ENCODE data around the gene SOX1.

SOX1 gene

GRCh38 chr13:112067116-112067741 lies at the start of gene SOX1:
Gene SOX1 (plus strand): TSS chr13:112067149. CDS start chr13:112067659, 510 bp downstream.
- no peak for DNase-seq

DNA sequence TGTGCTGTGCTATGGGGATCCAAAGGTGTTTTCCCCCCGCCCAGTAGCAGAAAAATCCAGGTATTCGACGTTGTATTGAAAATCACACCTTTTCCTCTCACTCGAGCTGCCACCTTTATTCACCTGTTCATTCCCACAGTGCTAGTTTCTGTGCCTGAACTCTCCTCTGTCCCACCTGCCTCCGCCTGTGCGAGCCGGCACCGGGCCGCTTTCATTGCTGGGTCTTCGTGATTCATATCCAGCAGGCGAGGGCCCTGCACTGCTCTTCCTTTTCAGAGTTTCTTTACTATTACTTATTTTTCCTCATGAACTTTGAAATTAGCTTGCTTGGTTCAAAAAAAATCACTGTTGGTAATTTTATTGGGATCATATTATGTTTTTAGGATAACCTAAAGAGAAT lies 42.4 kb upstream of the SOX1 start:
- no peak for DNase-seq

DNA sequence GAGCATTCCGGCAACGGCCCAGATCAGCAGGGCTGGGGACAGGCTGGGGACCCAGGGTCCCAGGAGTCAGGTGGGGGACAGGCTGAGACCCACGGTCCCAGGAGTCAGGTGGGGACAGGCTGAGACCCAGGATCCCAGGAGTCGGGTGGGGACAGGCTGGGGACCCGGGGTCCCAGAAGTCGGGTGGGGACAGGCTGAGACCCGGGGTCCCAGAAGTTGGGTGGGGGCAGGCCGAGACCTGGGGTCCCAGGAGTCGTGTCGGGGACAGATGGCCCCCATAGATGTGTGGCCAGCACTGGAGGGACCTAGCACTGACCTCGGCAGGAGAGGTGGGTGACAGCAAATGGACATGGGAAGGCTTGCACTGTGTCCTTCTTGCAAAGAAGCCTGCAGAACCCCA lies 39.7 kb upstream of the SOX1 start:
- DNase-seq, result no peak

DNA sequence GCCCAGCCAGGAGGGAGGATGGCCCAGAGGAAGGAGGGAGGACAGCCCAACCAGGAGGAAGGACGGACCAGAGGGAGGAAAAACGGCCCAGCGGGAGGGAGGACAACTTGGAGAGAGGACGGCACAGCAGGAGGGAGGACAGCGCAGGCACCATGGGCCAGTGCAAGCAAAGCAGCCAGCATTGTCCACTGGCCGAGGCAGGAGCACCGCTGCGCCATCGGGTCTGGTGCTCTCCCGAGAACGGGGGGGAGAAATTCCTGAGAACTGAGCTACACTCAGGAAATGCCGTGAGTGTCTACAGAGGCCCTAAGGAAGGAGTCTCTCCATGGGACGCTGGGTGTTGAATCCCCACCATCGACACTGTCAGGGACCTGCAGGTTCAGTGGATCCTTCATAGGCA lies 38.5 kb upstream of the SOX1 start:
- no peak for DNase-seq

GRCh38 chr13:112029143-112029542 lies 37.8 kb upstream of the SOX1 start:
- DNase-seq, result no peak

GRCh38 chr13:112032186-112032993 lies 34.6 kb upstream of the SOX1 start:
- DNase-seq, result no peak

DNA sequence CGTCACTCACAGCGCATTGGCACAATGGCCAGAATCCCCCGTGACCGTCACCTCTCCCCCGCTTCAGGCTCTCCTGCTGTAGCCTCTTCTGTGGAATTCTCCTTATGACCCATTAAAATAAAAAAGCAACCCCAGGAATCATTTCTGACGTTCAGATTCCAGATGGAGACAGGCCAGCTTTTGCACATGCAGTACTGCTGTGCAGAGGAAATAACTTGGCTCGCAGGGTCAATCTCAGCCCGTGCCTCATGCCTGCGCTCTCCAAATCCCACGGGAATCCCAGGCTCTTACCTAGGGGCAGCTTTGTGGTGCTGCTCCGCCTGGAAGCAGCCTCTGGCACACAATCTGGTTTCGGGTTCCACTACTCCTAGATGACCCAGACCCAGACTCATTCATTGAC lies 32.7 kb upstream of the SOX1 start:
- DNase-seq, result no peak

- no peak for DNase-seq
Observed at GRCh38 chr13:112034846-112035245, 32.1 kb upstream of the SOX1 start.

GRCh38 chr13:112042496-112042895 lies 24.5 kb upstream of the SOX1 start:
- no peak for DNase-seq

DNA sequence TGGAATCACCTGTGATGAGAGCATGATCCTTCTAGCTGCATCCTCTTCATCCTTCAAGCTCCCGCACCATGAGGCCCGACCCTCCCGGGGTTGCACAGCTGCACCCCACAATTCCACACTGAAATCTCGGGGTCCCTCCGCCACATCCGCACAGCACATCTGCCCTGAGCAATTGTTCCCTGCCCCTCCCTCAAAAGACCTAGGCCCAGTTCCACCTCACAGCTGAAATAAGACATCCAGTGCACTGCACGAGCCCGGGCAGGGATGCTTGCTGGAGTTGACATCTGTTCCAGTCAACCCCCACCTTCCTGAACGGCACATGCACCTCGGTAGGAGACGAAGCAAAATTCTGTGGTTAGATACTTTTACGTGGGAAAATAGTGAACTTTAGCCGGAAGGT lies 14.7 kb upstream of the SOX1 start:
- no peak for DNase-seq

- DNase-seq, result no peak
Observed at GRCh38 chr13:112053167-112053743, 13.7 kb upstream of the SOX1 start.

- no peak for DNase-seq
Observed at GRCh38 chr13:112053744-112054615, 13.0 kb upstream of the SOX1 start.

- DNase-seq, result no peak
Observed at GRCh38 chr13:112054616-112055015, 12.3 kb upstream of the SOX1 start.

GRCh38 chr13:112055036-112055914 lies 11.7 kb upstream of the SOX1 start:
- no peak for DNase-seq

DNA sequence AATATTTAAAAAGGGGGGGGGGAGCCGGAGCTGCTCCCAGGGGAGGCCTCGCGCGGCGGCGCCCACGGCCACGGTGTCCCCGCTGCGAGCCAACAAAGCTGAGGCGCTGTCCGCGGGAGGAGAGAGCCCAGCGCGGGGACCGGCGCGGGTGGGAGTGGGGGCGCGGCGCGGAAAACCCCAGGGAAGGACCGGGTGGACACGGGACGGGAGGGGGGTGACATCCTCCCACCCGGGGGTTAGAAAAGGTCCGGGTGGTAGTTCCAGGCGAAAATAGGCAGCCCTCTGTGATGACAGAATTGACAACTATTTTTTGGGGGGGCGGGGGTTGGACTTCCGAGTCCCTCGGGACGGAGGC lies 11.1 kb upstream of the SOX1 start:
- no peak for DNase-seq

DNA sequence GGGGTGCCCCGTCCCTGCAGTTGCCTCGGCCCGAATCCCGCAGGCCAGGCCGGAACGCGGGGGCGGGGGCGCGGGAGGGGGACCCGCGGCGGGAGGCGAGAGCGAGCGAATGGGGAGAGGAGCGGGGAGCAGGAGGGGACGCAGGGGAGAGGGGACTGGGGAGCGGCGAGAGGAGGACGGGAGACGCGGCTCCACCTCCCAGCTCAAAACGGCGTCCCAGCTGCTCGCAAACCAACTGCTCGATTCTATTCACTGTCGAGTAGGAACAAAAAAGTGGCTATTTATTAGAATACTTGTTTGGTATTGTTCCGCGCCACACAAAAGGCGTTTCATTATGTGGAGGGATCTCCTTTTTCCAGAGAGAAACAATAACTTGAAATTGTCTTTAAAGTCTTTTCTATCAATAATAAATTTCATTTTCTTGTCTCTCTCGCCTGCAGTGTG lies 10.6 kb upstream of the SOX1 start:
- no peak for DNase-seq

- no peak for DNase-seq
Observed at GRCh38 chr13:112056739-112057438, 10.1 kb upstream of the SOX1 start.

- DNase-seq, result no peak
Observed at GRCh38 chr13:112057439-112057735, 9.6 kb upstream of the SOX1 start.

GRCh38 chr13:112057736-112058518 lies 9.0 kb upstream of the SOX1 start:
- DNase-seq, result no peak

DNA sequence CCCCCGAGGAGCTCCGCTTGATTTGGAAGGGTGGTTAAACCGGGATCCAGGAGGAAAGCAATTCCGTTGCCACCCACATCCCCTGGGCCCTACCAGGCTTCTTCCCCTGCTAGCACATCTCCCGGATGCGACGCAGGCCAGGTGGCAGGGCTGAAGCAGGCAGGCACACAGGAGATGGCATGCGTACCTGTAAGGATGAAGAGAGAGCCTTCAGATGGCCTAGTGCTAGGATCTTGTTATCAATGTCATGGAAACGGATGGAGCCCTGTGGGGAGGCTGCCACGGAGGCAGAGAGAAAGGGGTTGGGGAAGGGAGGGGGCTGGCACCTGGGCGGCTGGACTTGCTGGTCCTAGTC lies 8.5 kb upstream of the SOX1 start:
- DNase-seq, result no peak

DNA sequence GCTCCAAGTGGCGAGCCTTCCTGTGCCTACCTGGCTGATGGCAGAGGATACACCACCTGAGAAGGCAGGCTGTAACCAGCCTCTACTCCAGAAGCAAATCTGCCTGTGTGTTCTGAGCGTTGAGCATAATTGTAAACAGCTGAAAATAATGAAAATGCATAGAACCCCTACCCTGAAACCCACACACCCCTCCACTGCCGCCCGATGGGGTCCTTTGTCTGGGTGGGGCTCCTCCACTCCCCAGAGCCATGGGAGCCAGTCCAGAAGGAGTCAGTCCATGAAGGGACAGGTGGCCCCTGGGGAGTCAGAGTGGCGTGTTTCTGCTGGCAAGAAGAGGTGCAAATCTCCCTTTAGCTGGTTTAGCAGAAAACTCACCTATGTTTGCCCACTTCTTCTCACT lies 8.0 kb upstream of the SOX1 start:
- no peak for DNase-seq
